Hindlimb muscle (tissue), 1 donor: ENCODE measurements around the gene NKIRAS2. TPM values are rescaled to one million over a fixed set of nuclear protein-coding genes. Genes with fewer than 3 reads are reported as not detected.
"Not testable (repeated sequence)": the region's sequence is repeated elsewhere in the genome, so short reads cannot be mapped to it uniquely, and the experiment has no call there.

ENCODE experiments used
- DNase-seq: peaks from one replicate; pipeline ENCODE4 v3.0.0-alpha.2; 2013
- polyA plus RNA-seq: library from polyadenylated mRNA; unstranded; fragments of 120-200 nt; gene quantifications from one replicate; pipeline ENCODE4 v1.2.1, GENCODE V29; 2013; ENCODE audit not compliant: insufficient read length

The NKIRAS2 gene
- polyA plus RNA-seq, 1 donor, result 51.1 TPM

- no peak for DNase-seq
Measured at GRCh38 chr17:41998497-41998896, 21.4 kb upstream of the NKIRAS2 start.

GRCh38 chr17:42000413-42001133, 19.3 kb upstream of the NKIRAS2 start:
- DNase-seq, result no peak

GRCh38 chr17:42001729-42002128, 18.2 kb upstream of the NKIRAS2 start:
- DNase-seq, result no peak

- no peak for DNase-seq
Measured at GRCh38 chr17:42002175-42002791, 17.6 kb upstream of the NKIRAS2 start.

- no peak for DNase-seq
Measured at GRCh38 chr17:42002792-42003301, 17.0 kb upstream of the NKIRAS2 start.

- DNase-seq, result no peak
Measured at GRCh38 chr17:42005166-42005565, 14.7 kb upstream of the NKIRAS2 start.

GRCh38 chr17:42009170-42009569, 10.7 kb upstream of the NKIRAS2 start:
- DNase-seq, result no peak

GRCh38 chr17:42010266-42010680, 9.6 kb upstream of the NKIRAS2 start:
- DNase-seq, result not testable (repeated sequence)

GRCh38 chr17:42010898-42011516, 8.9 kb upstream of the NKIRAS2 start:
- DNase-seq, result no peak

GRCh38 chr17:42012363-42012762, 7.5 kb upstream of the NKIRAS2 start:
- DNase-seq, result not testable (repeated sequence)

- DNase-seq, result not testable (repeated sequence)
Measured at GRCh38 chr17:42013740-42014139, 6.2 kb upstream of the NKIRAS2 start.

GRCh38 chr17:42016411-42016831, 3.5 kb upstream of the NKIRAS2 start:
- DNase-seq, result peak; percentile 20

- peak; percentile 93 for DNase-seq
Measured at GRCh38 chr17:42016941-42017865, 2.7 kb upstream of the NKIRAS2 start, which contains the start of gene DNAJC7. Gene DNAJC7, minus strand, starts transcription at chr17:42017439. Its CDS starts 23 bp downstream, at chr17:42017416.

GRCh38 chr17:42017866-42018200, 2.1 kb upstream of the NKIRAS2 start:
- DNase-seq, result no peak

- no peak for DNase-seq
Measured at GRCh38 chr17:42018339-42018738, 1.6 kb upstream of the NKIRAS2 start.

- no peak for DNase-seq
Measured at GRCh38 chr17:42018988-42019387, 902 bp upstream of the NKIRAS2 start.

GRCh38 chr17:42020845-42021244, 955 bp downstream of the NKIRAS2 start:
- DNase-seq, result not testable (repeated sequence)

- no peak for DNase-seq
Measured at GRCh38 chr17:42023524-42024349, 3.8 kb downstream of the NKIRAS2 start.

GRCh38 chr17:42025191-42025579, 5.3 kb downstream of the NKIRAS2 start:
- DNase-seq, result no peak

- DNase-seq, result no peak
Measured at GRCh38 chr17:42025936-42026335, 6.0 kb downstream of the NKIRAS2 start.

GRCh38 chr17:42026857-42027589, 7.1 kb downstream of the NKIRAS2 start:
- no peak for DNase-seq
